WI38 (cell line): ENCODE results near the gene GSG1L2.
A peak's percentile ranks its signal among the peaks of the same experiment; 100 is the strongest.

Source experiments
- H3K4me3 ChIP-seq: 2 replicates; pipeline ENCODE4 v1.5.1; 2011; ENCODE audit warnings: low read depth, mild to moderate bottlenecking, control low read depth, low read length
- TF ChIP-seq, protein P1 (sequence below): IDR thresholded peaks from 2 replicates; pipeline ENCODE4 v1.5.1; 2012; ENCODE audit warnings: low read depth, mild to moderate bottlenecking, control low read depth, low read length

GSG1L2 gene

DNA sequence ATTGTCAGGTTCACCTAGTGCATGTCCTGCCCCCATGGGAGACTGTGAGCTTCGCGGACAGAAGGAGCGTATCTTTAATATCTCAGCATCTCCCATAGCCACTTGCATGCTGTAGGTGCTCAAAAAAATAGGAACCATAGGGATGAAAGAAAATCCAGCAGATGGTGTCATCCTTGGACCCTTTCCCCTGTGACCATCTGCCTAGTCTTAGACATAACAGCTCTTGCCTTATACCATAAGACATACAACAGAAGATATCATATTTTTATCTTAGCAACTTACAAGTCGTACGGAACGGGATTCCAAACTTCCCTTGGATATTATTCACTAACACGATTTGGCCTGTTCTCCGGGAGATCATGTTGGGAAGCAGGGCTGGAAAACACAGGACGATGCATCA, 45.0 kb downstream of the GSG1L2 start:
- TF ChIP-seq, protein P1, sequence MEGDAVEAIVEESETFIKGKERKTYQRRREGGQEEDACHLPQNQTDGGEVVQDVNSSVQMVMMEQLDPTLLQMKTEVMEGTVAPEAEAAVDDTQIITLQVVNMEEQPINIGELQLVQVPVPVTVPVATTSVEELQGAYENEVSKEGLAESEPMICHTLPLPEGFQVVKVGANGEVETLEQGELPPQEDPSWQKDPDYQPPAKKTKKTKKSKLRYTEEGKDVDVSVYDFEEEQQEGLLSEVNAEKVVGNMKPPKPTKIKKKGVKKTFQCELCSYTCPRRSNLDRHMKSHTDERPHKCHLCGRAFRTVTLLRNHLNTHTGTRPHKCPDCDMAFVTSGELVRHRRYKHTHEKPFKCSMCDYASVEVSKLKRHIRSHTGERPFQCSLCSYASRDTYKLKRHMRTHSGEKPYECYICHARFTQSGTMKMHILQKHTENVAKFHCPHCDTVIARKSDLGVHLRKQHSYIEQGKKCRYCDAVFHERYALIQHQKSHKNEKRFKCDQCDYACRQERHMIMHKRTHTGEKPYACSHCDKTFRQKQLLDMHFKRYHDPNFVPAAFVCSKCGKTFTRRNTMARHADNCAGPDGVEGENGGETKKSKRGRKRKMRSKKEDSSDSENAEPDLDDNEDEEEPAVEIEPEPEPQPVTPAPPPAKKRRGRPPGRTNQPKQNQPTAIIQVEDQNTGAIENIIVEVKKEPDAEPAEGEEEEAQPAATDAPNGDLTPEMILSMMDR: no peak
- H3K4me3 ChIP-seq: no peak overlapping the region

DNA sequence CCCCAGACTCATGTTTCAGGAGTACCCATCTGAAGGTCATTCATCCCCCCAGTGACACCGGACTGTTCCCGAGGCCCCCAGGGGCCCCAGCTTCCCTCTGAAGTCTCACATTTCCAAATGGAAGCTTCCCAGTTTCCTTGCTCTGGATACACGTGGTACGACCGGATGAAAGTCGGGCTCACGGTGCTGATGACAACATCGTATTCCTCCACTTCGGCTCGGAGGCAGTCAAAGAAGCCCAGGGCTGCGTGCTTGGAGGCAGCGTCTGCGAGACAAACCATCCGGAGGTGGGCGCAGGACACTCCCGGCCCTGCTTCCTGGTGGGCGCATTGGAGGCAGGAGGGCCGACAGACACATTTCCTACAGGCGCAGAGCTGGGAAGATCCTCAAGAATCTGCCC, 49.2 kb downstream of the GSG1L2 start:
- no peak overlapping the region for H3K4me3 ChIP-seq
- TF ChIP-seq, protein P1: no peak

DNA sequence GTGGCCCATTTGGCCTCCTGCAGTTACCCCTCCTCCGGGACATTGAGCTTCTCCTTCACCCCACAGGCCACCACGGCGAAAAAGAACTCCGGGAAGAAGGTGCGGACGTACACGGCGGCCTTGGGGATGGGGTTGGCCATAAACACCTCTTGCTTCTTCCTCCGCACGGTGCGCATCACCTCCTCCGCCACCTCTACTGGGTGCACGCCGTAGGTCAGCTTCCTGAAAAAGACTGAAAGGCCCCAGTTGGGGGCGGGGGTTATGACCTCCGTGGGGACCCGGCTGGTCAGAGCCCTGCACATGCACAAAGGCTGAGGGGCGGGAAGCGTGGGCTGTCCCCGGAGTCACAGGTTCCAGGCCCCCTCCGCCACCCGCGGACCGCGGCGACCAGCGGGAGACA, 50.4 kb downstream of the GSG1L2 start:
- no peak overlapping the region for H3K4me3 ChIP-seq
- TF ChIP-seq, protein P1: no peak

DNA sequence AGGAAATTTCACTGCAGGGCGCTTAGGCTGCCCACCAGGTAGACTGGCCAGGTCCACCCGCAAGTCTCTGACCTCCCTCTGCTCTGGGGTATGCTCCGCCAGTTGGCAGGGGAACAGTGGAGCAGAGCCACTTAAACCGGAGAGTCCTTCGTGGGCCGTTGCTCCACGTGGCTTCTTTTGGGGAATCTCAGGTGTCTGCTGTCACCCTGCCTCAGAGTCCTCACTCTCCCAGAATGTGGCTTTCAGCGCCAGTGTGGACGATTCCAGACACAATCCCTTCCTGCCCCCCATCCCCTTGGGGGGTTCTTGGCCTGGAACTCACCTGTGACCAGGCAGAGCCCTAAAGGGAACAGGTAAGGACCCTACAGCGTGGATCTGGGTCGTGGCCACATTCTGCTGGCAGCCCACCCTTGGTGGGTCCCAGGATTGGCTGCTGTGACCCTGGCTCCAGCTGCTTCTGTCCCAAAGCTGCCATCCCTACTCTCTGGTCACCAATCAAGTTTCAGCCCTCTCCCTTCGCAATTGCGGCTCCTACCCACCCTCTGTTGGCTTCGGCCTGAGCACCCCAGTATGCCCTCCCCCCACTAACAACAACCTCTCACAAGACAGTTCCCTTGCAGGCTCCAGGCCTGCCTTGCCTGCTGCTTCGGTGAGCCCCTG, 52.7 kb downstream of the GSG1L2 start:
- TF ChIP-seq, protein P1: no peak
- no peak overlapping the region for H3K4me3 ChIP-seq

DNA sequence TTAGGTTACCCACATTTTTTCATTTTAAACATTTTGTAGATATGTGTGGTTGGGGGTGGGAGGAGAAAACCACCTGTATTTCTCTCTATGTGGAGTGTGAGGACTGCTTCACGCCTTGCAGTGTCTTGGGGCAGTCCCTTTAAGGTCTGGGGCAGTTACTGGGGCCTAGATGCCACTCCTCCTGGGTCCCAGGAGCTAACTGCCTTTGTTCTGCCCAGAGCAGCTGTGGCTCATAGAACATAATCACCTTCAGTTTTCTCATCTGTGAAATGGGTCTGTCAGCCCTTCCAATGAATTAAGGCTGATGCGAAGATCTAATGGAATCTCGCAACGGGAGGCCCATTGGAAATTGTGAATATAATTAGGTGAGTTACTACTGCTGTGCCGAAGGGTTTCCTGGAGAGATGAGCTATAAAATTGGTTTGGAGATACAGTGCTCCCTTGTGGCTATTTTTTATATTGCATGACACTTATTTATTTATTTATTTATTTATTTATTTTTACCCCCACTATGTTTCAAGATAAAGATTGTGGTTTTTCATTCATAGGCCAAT, 53.4 kb downstream of the GSG1L2 start:
- no peak overlapping the region for H3K4me3 ChIP-seq
- TF ChIP-seq, protein P1: peak; percentile 10; the same call in 1 of the 2 replicates

DNA sequence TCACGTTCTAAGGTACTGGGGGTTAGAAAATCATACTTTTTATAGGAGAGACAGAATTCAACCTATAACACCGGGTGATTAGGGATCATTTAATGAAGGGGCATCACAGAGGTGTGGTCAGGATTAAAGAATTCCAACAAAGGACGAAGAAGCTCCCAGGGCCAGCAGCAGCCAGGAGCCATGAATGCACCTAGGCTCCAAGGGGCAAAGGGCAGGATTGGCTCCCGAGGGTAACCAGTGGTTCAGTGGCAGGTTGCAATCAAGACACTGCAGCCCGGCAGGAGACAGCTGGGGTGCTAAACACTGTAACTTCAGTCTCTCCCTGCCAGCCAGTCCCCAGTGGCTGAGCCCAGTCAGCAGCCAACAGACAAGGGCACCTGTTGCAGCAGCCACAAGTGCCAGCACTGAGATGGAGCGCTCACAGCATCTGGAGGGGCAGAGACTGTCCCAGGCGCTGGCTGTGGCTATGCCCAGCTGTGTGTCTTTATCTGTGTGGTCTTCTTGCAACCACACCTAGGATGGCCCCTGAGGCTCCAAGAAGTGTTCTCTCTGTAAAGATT, 54.4 kb downstream of the GSG1L2 start:
- TF ChIP-seq, protein P1: no peak
- H3K4me3 ChIP-seq: no peak overlapping the region

DNA sequence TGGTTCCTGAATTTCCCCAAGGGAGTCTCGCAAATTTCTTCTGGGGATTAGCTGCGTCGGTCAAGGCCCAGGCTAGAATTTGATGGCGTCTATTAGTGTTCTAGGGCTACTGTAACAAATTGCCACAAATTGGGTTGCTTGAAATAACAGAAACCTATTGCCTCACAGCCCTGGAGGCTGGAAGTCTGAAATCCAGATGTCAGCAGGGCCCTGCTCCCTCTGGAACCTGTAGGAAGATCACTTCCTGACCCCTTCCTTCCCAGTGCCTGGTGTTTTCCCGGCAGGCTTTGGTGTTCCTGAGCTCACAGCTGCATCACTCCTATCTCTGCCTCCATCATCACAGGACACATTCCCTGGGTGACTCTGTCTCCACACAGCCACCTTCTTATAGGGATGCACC, 54.9 kb downstream of the GSG1L2 start:
- H3K4me3 ChIP-seq: no peak overlapping the region
- TF ChIP-seq, protein P1: no peak
